KMS-11 (cell line): Measurements from ENCODE around the gene LARP7.

Experiments
- H2AFZ ChIP-seq: fragments of 200-600 bp; sonication (generic); 2 replicates; pipeline ENCODE4 v1.6.1; 2016; ENCODE audit warnings: antibody characterized with exemption, mixed run types, low read depth
- H3K27ac ChIP-seq: fragments of 200-600 bp; sonication (generic); 2 replicates; pipeline ENCODE4 v1.6.1; 2016; ENCODE audit warnings: mild to moderate bottlenecking, mixed run types
- H3K27me3 ChIP-seq: fragments of 200-600 bp; sonication (generic); 2 replicates; pipeline ENCODE4 v1.6.1; 2017; ENCODE audit warnings: mild to moderate bottlenecking, low read depth, mixed run types, moderate library complexity; ENCODE audit not compliant: insufficient read depth
- H3K36me3 ChIP-seq: fragments of 200-600 bp; sonication (generic); 2 replicates; pipeline ENCODE4 v1.6.1; 2017; ENCODE audit warnings: mild to moderate bottlenecking, mixed run types; ENCODE audit not compliant: insufficient read depth
- H3K4me1 ChIP-seq: fragments of 200-600 bp; sonication (generic); 2 replicates; pipeline ENCODE4 v1.6.1; 2016; ENCODE audit warnings: mild to moderate bottlenecking, low read depth, mixed run types; ENCODE audit not compliant: poor library complexity, severe bottlenecking
- H3K4me2 ChIP-seq: fragments of 200-600 bp; sonication (generic); 2 replicates; pipeline ENCODE4 v1.7.0; 2016; ENCODE audit warnings: mild to moderate bottlenecking, mixed run types
- H3K4me3 ChIP-seq: fragments of 200-600 bp; sonication (generic); IDR thresholded peaks from 2 replicates; pipeline ENCODE4 v1.6.1; 2017; ENCODE audit warnings: low read depth, low read length, mixed read lengths; ENCODE audit not compliant: insufficient read depth
- H3K79me2 ChIP-seq: fragments of 200-600 bp; sonication (generic); 2 replicates; pipeline ENCODE4 v1.6.1; 2016; ENCODE audit warnings: low read depth, mixed run types; ENCODE audit not compliant: insufficient read depth
- H3K9ac ChIP-seq: fragments of 200-600 bp; sonication (generic); 2 replicates; pipeline ENCODE4 v1.6.1; 2016; ENCODE audit warnings: mild to moderate bottlenecking, mixed run types
- H4K20me1 ChIP-seq: fragments of 200-600 bp; sonication (generic); 2 replicates; pipeline ENCODE4 v1.6.1; 2016; ENCODE audit warnings: mild to moderate bottlenecking, mixed run types; ENCODE audit not compliant: insufficient read depth
- CTCF ChIP-seq: fragments of 200-600 bp; sonication (generic); conservative IDR thresholded peaks from 2 replicates; pipeline ENCODE4 v1.6.1; 2017; ENCODE audit warnings: low read depth, mild to moderate bottlenecking, antibody characterized with exemption, low read length, moderate library complexity, mixed read lengths

The LARP7 gene

GRCh38 chr4:112645541-112646329 is 8.8 kb downstream of the LARP7 start:
- peaks cover 7% of the 10 kb centered on the region for H3K4me1 ChIP-seq
- no peak overlapping the region for H3K4me3 ChIP-seq
- H3K79me2 ChIP-seq = no peaks in the 10 kb centered on the region
- H2AFZ ChIP-seq = no peak overlapping the region
- H3K27me3 ChIP-seq = no peaks in the 10 kb centered on the region
- H3K36me3 ChIP-seq = no peaks in the 10 kb centered on the region
- H3K9ac ChIP-seq = no peak overlapping the region
- no peak overlapping the region for H3K27ac ChIP-seq
- no peak for TF ChIP-seq CTCF
- no peaks in the 10 kb centered on the region for H4K20me1 ChIP-seq
- H3K4me2 ChIP-seq = no peak overlapping the region

GRCh38 chr4:112646632-112647537 is 9.9 kb downstream of the LARP7 start:
- H3K9ac ChIP-seq = no peak overlapping the region
- H3K27ac ChIP-seq = no peak overlapping the region
- peaks cover 7% of the 10 kb centered on the region for H3K4me1 ChIP-seq
- no peak overlapping the region for H3K4me3 ChIP-seq
- H3K4me2 ChIP-seq = no peak overlapping the region
- H3K27me3 ChIP-seq = no peaks in the 10 kb centered on the region
- H3K36me3 ChIP-seq = no peaks in the 10 kb centered on the region
- no peaks in the 10 kb centered on the region for H4K20me1 ChIP-seq
- no peak overlapping the region for H2AFZ ChIP-seq
- TF ChIP-seq CTCF = no peak
- no peaks in the 10 kb centered on the region for H3K79me2 ChIP-seq

- H4K20me1 ChIP-seq = no peaks in the 10 kb centered on the region
- no peak overlapping the region for H2AFZ ChIP-seq
- H3K27ac ChIP-seq = no peak overlapping the region
- no peak for TF ChIP-seq CTCF
- H3K4me3 ChIP-seq = no peak overlapping the region
- H3K9ac ChIP-seq = no peak overlapping the region
- peaks cover 6% of the 10 kb centered on the region for H3K4me1 ChIP-seq
- no peak overlapping the region for H3K4me2 ChIP-seq
- no peaks in the 10 kb centered on the region for H3K79me2 ChIP-seq
- H3K36me3 ChIP-seq = 0 out of 2 replicates have a peak, but pooled peaks cover under 1% of the 10 kb centered on the region
- H3K27me3 ChIP-seq = no peaks in the 10 kb centered on the region
These were observed 10.8 kb downstream of the LARP7 start for GRCh38 chr4:112647785-112648184.

GRCh38 chr4:112648263-112649054 is 11.5 kb downstream of the LARP7 start:
- H2AFZ ChIP-seq = no peak overlapping the region
- no peak for TF ChIP-seq CTCF
- no peaks in the 10 kb centered on the region for H4K20me1 ChIP-seq
- H3K27ac ChIP-seq = no peak overlapping the region
- H3K4me1 ChIP-seq = no peaks in the 10 kb centered on the region
- no peaks in the 10 kb centered on the region for H3K79me2 ChIP-seq
- 0 out of 2 replicates have a peak, but pooled peaks cover 3% of the 10 kb centered on the region for H3K36me3 ChIP-seq
- no peak overlapping the region for H3K4me2 ChIP-seq
- H3K4me3 ChIP-seq = no peak overlapping the region
- H3K27me3 ChIP-seq = no peaks in the 10 kb centered on the region
- H3K9ac ChIP-seq = no peak overlapping the region
